GM12874 (cell line): ENCODE results near the gene GSN.

Experiments used
- CTCF ChIP-seq: IDR thresholded peaks from 2 replicates; pipeline ENCODE4 v1.5.1; 2011; ENCODE audit warnings: low read depth, mild to moderate bottlenecking, control low read depth, low read length, moderate library complexity; ENCODE audit not compliant: insufficient read depth

The GSN gene

DNA sequence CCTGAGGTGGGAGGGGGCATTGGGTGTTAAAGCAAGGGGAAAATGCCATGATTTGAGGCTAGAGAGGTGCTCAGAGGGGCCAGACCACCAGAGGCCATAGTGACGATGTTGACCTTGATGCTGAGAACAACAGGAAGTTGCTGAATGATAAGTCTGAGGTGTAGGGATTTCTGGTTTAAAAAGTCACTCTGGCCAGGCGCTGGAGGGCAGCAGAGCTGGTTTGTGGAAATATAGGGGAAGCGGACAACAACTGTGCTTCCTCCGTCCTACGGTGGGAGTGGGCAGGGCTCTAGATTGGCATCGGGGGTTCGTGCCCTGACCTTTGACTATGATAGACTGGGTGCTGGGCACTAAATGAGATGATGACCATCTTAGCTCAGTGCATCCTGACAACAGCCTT lies 57.4 kb downstream of the GSN start:
- TF ChIP-seq CTCF: no peak

DNA sequence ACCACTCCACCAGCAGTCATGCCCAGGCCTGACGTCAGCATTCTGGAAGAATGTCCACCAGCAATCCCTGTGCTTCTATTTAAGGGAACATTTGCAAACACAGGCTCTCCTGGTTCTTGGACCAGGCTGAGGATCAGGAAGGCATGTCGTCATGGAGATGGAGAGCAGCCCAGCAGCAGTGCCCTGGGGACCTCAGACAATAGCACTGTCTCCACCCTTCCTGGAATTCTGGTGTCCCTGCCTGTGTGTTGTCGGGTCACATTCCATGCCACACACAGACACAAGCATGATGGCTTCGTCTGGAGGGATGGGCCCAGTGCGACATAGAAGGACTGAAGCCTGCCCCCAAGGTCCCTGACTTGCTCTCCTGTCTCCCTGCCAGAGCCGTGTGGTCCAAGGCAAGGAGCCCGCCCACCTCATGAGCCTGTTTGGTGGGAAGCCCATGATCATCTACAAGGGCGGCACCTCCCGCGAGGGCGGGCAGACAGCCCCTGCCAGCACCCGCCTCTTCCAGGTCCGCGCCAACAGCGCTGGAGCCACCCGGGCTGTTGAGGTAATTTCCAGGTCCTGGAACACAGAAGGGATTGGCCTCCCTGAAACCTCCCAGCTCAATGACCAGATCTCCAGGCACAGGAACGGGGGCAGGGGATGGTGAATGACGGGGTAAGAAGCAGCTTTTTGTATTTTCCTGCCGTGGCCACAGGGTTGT lies 58.3 kb downstream of the GSN start:
- no peak for TF ChIP-seq CTCF

GRCh38 chr9:121326901-121327613 lies 59.1 kb downstream of the GSN start:
- TF ChIP-seq CTCF: no peak

- TF ChIP-seq CTCF: no peak
Observed at GRCh38 chr9:121328476-121328875, 60.5 kb downstream of the GSN start.

GRCh38 chr9:121328876-121329681 lies 61.1 kb downstream of the GSN start:
- TF ChIP-seq CTCF: no peak

DNA sequence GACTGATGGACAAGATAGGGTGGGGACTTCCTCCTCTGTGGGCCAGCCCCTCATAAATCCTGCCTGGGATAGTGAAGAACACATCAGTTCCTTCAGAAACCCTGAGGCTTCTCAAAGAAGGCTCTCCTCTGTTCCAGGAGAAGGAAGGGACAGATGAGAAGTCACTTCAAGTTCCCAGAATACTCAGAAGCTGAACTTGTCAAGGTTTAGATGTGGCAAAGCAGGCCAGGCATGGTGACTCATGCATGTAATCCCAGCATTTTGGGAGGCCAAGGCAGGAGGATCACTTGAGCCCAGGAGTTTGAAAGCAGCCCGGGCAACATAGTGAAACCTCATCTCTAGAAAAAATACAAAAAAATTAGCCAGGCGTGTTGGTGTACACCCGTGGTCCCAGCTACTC lies 63.6 kb downstream of the GSN start:
- no peak for TF ChIP-seq CTCF

GRCh38 chr9:121331992-121332685 lies 64.2 kb downstream of the GSN start:
- TF ChIP-seq CTCF: no peak
